ENCODE measurements around the gene POMP.

GRCh38 chr13:28658796-28659620 is at the start of gene POMP:
- TF ChIP-seq CTCF (IDR thresholded peaks at IDR 0.05): no peak
- TF ChIP-seq POLR2A (IDR thresholded peaks at IDR 0.05): peak; percentile 87 to 91

Measured in adrenal gland (tissue), 5 donors.